Spleen (tissue), 11 donors: ENCODE data around the gene ACTA2. TPM values are rescaled to one million over a fixed set of nuclear protein-coding genes. Genes with fewer than 3 reads are reported as not detected.
"Not testable (repeated sequence)": the region's sequence is repeated elsewhere in the genome, so short reads cannot be mapped to it uniquely, and the experiment has no call there.

Source experiments
- DNase-seq: peaks from one replicate; pipeline ENCODE4 v3.0.0-alpha.2; 2020
- H3K27ac ChIP-seq, 8 donors: fragments of 200-600 bp; sonication (generic) in 7 of 8; 1 replicate in 4 of 8; 2 replicates in 4 of 8; pipeline versions ENCODE4 v1.5.0 to v1.8.0; 2016 to 2021; ENCODE audit warnings: inconsistent platforms in 4 of 8, mild to moderate bottlenecking in 4 of 8, moderate library complexity in 1 of 8
- H3K27me3 ChIP-seq, 7 donors: fragments of 200-600 bp; sonication (generic) in 6 of 7; replicated peaks in 1 of 7; 1 replicate in 4 of 7; 2 replicates in 3 of 7; pipeline versions ENCODE4 v1.5.0 to v1.8.0; 2016 to 2021; ENCODE audit warnings: inconsistent platforms in 3 of 7, mild to moderate bottlenecking in 1 of 7
- H3K36me3 ChIP-seq, 6 donors: fragments of 200-600 bp; sonication (generic) in 5 of 6; 1 replicate in 4 of 6; 2 replicates in 2 of 6; pipeline versions ENCODE4 v1.5.0 to v1.8.0; 2016 to 2021; ENCODE audit warnings: inconsistent platforms in 2 of 6
- H3K4me1 ChIP-seq, 6 donors: fragments of 200-600 bp; sonication (generic) in 5 of 6; 1 replicate in 3 of 6; 2 replicates in 3 of 6; pipeline versions ENCODE4 v1.5.0 to v1.8.0; 2016 to 2021; ENCODE audit warnings: inconsistent platforms in 3 of 6
- H3K4me3 ChIP-seq, 8 donors: fragments of 200-600 bp; sonication (generic) in 7 of 8; 1 replicate in 4 of 8; 2 replicates in 4 of 8; pipeline versions ENCODE4 v1.5.0 to v1.8.0; 2016 to 2021; ENCODE audit warnings: inconsistent platforms in 4 of 8, mild to moderate bottlenecking in 4 of 8, moderate library complexity in 2 of 8
- H3K9me3 ChIP-seq, 8 donors: fragments of 200-600 bp; sonication (generic) in 7 of 8; 1 replicate in 4 of 8; 2 replicates in 4 of 8; pipeline versions ENCODE4 v1.5.0 to v1.8.0; 2016 to 2021; ENCODE audit warnings: inconsistent platforms in 4 of 8
- CTCF ChIP-seq, 11 experiments: fragments of 200-600 bp in 7 of 11; fragments of 450-650 bp in 4 of 11; sonication (generic) in 4 of 11; IDR thresholded peaks in 8 of 11; conservative IDR thresholded peaks in 3 of 11; 1 replicate in 7 of 11; 2 replicates in 4 of 11; pipeline versions ENCODE4 v1.4.0 to v1.8.0; 2016 to 2021; ENCODE audit warnings: antibody characterized with exemption in 11 of 11, inconsistent platforms in 4 of 11, mild to moderate bottlenecking in 1 of 11
- POLR2A ChIP-seq, 3 donors: fragments of 450-650 bp; IDR thresholded peaks; one replicate each; pipeline ENCODE4 v1.5.1; 2017; ENCODE audit warnings: antibody characterized with exemption in 3 of 3, mild to moderate bottlenecking in 1 of 3
- POLR2AphosphoS5 ChIP-seq, 3 donors: sonication (generic); formaldehyde crosslinking; IDR thresholded peaks; one replicate each; pipeline ENCODE4 v1.5.1; 2017; ENCODE audit warnings: antibody characterized with exemption in 3 of 3
- WGBS, 5 donors: extraction: QIAGEN DNeasy Blood & Tissue Kit in 3 of 5; methylation state at CpG; one replicate each; pipeline versions ENCODE4 v1.1.5 to v1.1.7; 2013 to 2018; 5-methylcytosine and 5-hydroxymethylcytosine counted together
- intact Hi-C: fragments of 100-400 bp; cut with DNase I; formaldehyde crosslinking; loops from one replicate; pipeline ENCODE4 v1.15.0; 2023; ENCODE audit warnings: low total_unique reads
- polyA plus RNA-seq, 3 donors: library from polyadenylated mRNA; stranded (reverse); fragments of 200-250 nt; gene quantifications; one replicate each; pipeline ENCODE4 v1.2.1, GENCODE V29; 2013
- total RNA-seq, 7 donors: library from RNA; depleted of rRNA in 3 of 7; stranded (reverse); fragments of >200 nt in 3 of 7; fragmentation: NEBNext Ultra II Directional in 4 of 7; extraction: Animal tissue kit (Norgen Biotek cat#: 25700) in 4 of 7; gene quantifications; one replicate each; pipeline versions ENCODE4 v1.1.0 to v1.2.1, GENCODE V29; 2016 to 2021
- donor health status: healthy with polysubstance abuse.
- donor health status: DM: no; HTN: no; CAD: no; lungs with moderate emphysema.
- donor health status: DM: no; HTN: no; CAD: no.
- donor health status: Bipolar disorder and iron deficiency.
- donor health status: healthy.
- donor health status: DM: no; HTN: no; CAD: no.
- donor health status: DM: yes; HTN: yes; CAD: no.

The ACTA2 gene
- total and polyA plus RNA-seq, 10 donors: 104 to 1,421 (median 233) TPM

GRCh38 chr10:88936656-88937055 is 15.9 kb downstream of the ACTA2 start:
- WGBS, 5 donors: 77 to 91% (median 81%) methylated on average over 3 of the region's 3 CpGs
- no peaks in the 10 kb centered on the region for H3K9me3 ChIP-seq
- H3K27ac ChIP-seq: peak overlapping the region in 2 of 8 donors; percentile 15 to 43
- intact Hi-C loops: loop anchor here (5.0 kb wide), 1 partner anchor 276 kb away; no protein-coding TSS in a partner anchor
- H3K27me3 ChIP-seq: no peaks in the 10 kb centered on the region
- H3K4me3 ChIP-seq: no peak overlapping the region
- DNase-seq: no peak
- H3K4me1 ChIP-seq: peaks cover 0 to 35% (median 22%) of the 10 kb centered on the region in 6 donors
- H3K36me3 ChIP-seq: peaks cover 0 to 84% (median 28%) of the 10 kb centered on the region in 6 donors
- TF ChIP-seq CTCF (IDR thresholded peaks at IDR 0.05 in 8 of 11, conservative IDR thresholded peaks at IDR 0.05 in 3 of 11): no peak
- no peak for TF ChIP-seq POLR2A (IDR thresholded peaks at IDR 0.05)
- peak in 1 of 3 donors; percentile 2 for TF ChIP-seq POLR2AphosphoS5 (IDR thresholded peaks at IDR 0.05)

GRCh38 chr10:88934900-88935672 is 17.5 kb downstream of the ACTA2 start:
- peaks cover 0 to 68% (median 22%) of the 10 kb centered on the region in 6 donors for H3K36me3 ChIP-seq
- H3K4me1 ChIP-seq: peaks cover 0 to 38% (median 22%) of the 10 kb centered on the region in 6 donors
- H3K27ac ChIP-seq: peak overlapping the region in 5 of 8 donors; percentile 40 to 60 (median 43)
- DNase-seq: peak; percentile 78
- H3K9me3 ChIP-seq: no peaks in the 10 kb centered on the region
- WGBS, 5 donors: 40 to 47% (median 41%) methylated on average over 17 of the region's 17 CpGs
- H3K4me3 ChIP-seq: peak overlapping the region in 1 of 8 donors; percentile 34
- H3K27me3 ChIP-seq: no peaks in the 10 kb centered on the region
- TF ChIP-seq POLR2AphosphoS5 (IDR thresholded peaks at IDR 0.05) (peak in 1 of 3 donors; percentile 41), POLR2A (IDR thresholded peaks at IDR 0.05) (no peak), CTCF (IDR thresholded peaks at IDR 0.05 in 8 of 11, conservative IDR thresholded peaks at IDR 0.05 in 3 of 11) (peak; percentile 55 to 87 (median 80))
- intact Hi-C loops: loop anchor here (2.0 to 5.0 kb wide), 2 partner anchors 52 to 277 kb away; no protein-coding TSS in a partner anchor

- WGBS, 5 donors: 85 to 92% (median 89%) methylated on average over 2 of the region's 2 CpGs
- TF ChIP-seq POLR2AphosphoS5 (IDR thresholded peaks at IDR 0.05): peak in 2 of 3 donors; percentile 39 to 56
- no peak for TF ChIP-seq POLR2A (IDR thresholded peaks at IDR 0.05)
- H3K36me3 ChIP-seq: peaks cover 0 to 53% (median 9%) of the 10 kb centered on the region in 6 donors
- H3K27me3 ChIP-seq: no peaks in the 10 kb centered on the region
- no peak overlapping the region for H3K4me3 ChIP-seq
- intact Hi-C loops: loop anchor here (2.0 kb wide), 1 partner anchor 99 kb away; no protein-coding TSS in a partner anchor
- no peak overlapping the region for H3K27ac ChIP-seq
- DNase-seq: no peak
- H3K4me1 ChIP-seq: peaks cover 0 to 39% (median 22%) of the 10 kb centered on the region in 6 donors
- no peaks in the 10 kb centered on the region for H3K9me3 ChIP-seq
These were observed 19.0 kb downstream of the ACTA2 start for GRCh38 chr10:88933564-88933963.

GRCh38 chr10:88932539-88933256 is 19.9 kb downstream of the ACTA2 start:
- 60 to 70% (median 62%) methylated on average over 6 to 7 of the region's 7 CpGs for WGBS, 5 donors
- TF ChIP-seq POLR2AphosphoS5 (IDR thresholded peaks at IDR 0.05) (peak in 1 of 3 donors; percentile 48), POLR2A (IDR thresholded peaks at IDR 0.05) (no peak), CTCF (IDR thresholded peaks at IDR 0.05 in 8 of 11, conservative IDR thresholded peaks at IDR 0.05 in 3 of 11) (peak; percentile 75 to 94 (median 86))
- no peaks in the 10 kb centered on the region for H3K27me3 ChIP-seq
- peak overlapping the region in 3 of 8 donors; percentile 1 to 41 (median 5) for H3K27ac ChIP-seq
- H3K9me3 ChIP-seq: no peaks in the 10 kb centered on the region
- intact Hi-C loops: loop anchor here (2.0 kb wide), 1 partner anchor 98 kb away; no protein-coding TSS in a partner anchor
- peaks cover 0 to 44% (median 22%) of the 10 kb centered on the region in 6 donors for H3K4me1 ChIP-seq
- DNase-seq: no peak
- H3K4me3 ChIP-seq: no peak overlapping the region
- H3K36me3 ChIP-seq: peaks cover 0 to 44% (median 3%) of the 10 kb centered on the region in 6 donors

- 79 to 94% (median 89%) methylated on average over 5 of the region's 5 CpGs for WGBS, 5 donors
- DNase-seq, H3K27me3 ChIP-seq, H3K9me3 ChIP-seq, H3K4me3 ChIP-seq: not testable (repeated sequence)
- intact Hi-C loops: loop anchor here (2.0 kb wide), 1 partner anchor 97 kb away; no protein-coding TSS in a partner anchor
- peaks cover 0 to 43% (median under 1%) of the 10 kb centered on the region in 6 donors for H3K36me3 ChIP-seq
- peak overlapping the region in 2 of 8 donors; percentile 1 to 41 for H3K27ac ChIP-seq
- H3K4me1 ChIP-seq: peaks cover 0 to 51% (median 24%) of the 10 kb centered on the region in 6 donors
These were observed 20.5 kb downstream of the ACTA2 start for GRCh38 chr10:88932029-88932428.
